HCT116 (cell line): Measurements from ENCODE around the gene FMN2. TPM values are rescaled to one million over a fixed set of nuclear protein-coding genes. Genes with fewer than 3 reads are reported as not detected.

Experiments used
- ATAC-seq: fragments of 200-7000 bp; cut with Tn5 transposase; 2 replicates; pipeline ENCODE4 v1.9.1; 2020; ENCODE audit warnings: mild to moderate bottlenecking, moderate library complexity
- BruUV-seq: library from RNA; stranded (reverse); fragments of 400-500 nt; replicated peaks from 2 replicates; lab custom pipeline; 2021; lab: Mats Ljungman, UMichigan
- CTCF ChIA-PET: fragments of 300-600 bp; sonication (Branson Sonifier 250); formaldehyde crosslinking; loops from one replicate; lab custom pipeline; 2021; ENCODE audit warnings: antibody characterized with exemption; lab: Charles Lee
- POLR2A ChIA-PET: fragments of 300-600, 350-600 bp; sonication (Branson Sonifier 250); formaldehyde crosslinking; loops from one replicate; lab custom pipeline; 2021; ENCODE audit warnings: antibody characterized with exemption; lab: Charles Lee
- RAD21 ChIA-PET, 2 experiments: fragments of 300-600 bp; sonication (Branson Sonifier 250); formaldehyde crosslinking; loops; one replicate each; lab custom pipeline; 2023; ENCODE audit warnings: low total read pairs in 2 of 2; ENCODE audit not compliant: uncharacterized antibody in 2 of 2, unreplicated experiment in 2 of 2, low non-redundant PET in 1 of 2; lab: Charles Lee
- DNase-seq: peaks from one replicate; pipeline ENCODE4 v3.0.0-alpha.2; 2010; ENCODE audit warnings: low read depth, low spot score
- H2AFZ ChIP-seq: fragments of 200-600 bp; shearing (Covaris generic), sonication (generic); 2 replicates; pipeline ENCODE4 v1.6.1; 2017; ENCODE audit warnings: low read depth, mixed run types, mixed read lengths, antibody characterized with exemption, low read length; ENCODE audit not compliant: poor library complexity, severe bottlenecking
- H3K27ac ChIP-seq: 2 replicates; pipeline ENCODE4 v1.5.1; 2012; ENCODE audit warnings: low read depth, low read length
- H3K27me3 ChIP-seq: fragments of 200-600 bp; sonication (generic); 2 replicates; pipeline ENCODE4 v1.6.1; 2016; ENCODE audit warnings: mixed run types, low read length, mixed read lengths; ENCODE audit not compliant: insufficient read depth
- H3K36me3 ChIP-seq, 2 experiments: fragments of 200-500 bp in 1 of 2; fragments of 200-600 bp in 1 of 2; sonication (Bioruptor generic) in 1 of 2; sonication (generic) in 1 of 2; 2 replicates each; pipeline versions ENCODE4 v1.5.1 to v1.6.1; 2014 to 2016; ENCODE audit warnings: low read length in 2 of 2, inconsistent platforms in 1 of 2, mixed read lengths in 1 of 2, mixed run types in 1 of 2; ENCODE audit not compliant: insufficient read depth in 2 of 2, control insufficient read depth in 1 of 2
- H3K4me1 ChIP-seq, 2 experiments: fragments of 200-600 bp in 1 of 2; sonication (generic) in 1 of 2; 2 replicates each; pipeline versions ENCODE4 v1.5.1 to v1.6.1; 2012 to 2017; ENCODE audit warnings: low read length in 2 of 2, inconsistent platforms in 1 of 2, mild to moderate bottlenecking in 1 of 2, mixed read lengths in 1 of 2, mixed run types in 1 of 2, moderate library complexity in 1 of 2; ENCODE audit not compliant: insufficient read depth in 2 of 2, control insufficient read depth in 1 of 2
- H3K4me2 ChIP-seq: fragments of 200-600 bp; sonication (generic); 2 replicates; pipeline ENCODE4 v1.6.1; 2017; ENCODE audit warnings: mixed run types, low read length, mixed read lengths
- H3K4me3 ChIP-seq, 2 experiments: fragments of 200-600 bp in 1 of 2; sonication (generic) in 1 of 2; replicated peaks in 1 of 2; 2 replicates each; pipeline ENCODE4 v1.5.1; 2011 to 2016; ENCODE audit warnings: low read length in 2 of 2, control low read depth in 1 of 2, low read depth in 1 of 2, mild to moderate bottlenecking in 1 of 2, mixed read lengths in 1 of 2, mixed run types in 1 of 2
- H3K79me2 ChIP-seq: fragments of 200-600 bp; sonication (generic); 2 replicates; pipeline ENCODE4 v1.6.1; 2017; ENCODE audit warnings: mild to moderate bottlenecking, mixed run types, low read length, moderate library complexity, mixed read lengths; ENCODE audit not compliant: insufficient read depth
- H3K9ac ChIP-seq: fragments of 200-600 bp; sonication (generic); 2 replicates; pipeline ENCODE4 v1.6.1; 2016; ENCODE audit warnings: low read length, mixed read lengths
- H3K9me2 ChIP-seq: fragments of 200-600 bp; sonication (generic), shearing (Covaris generic); 2 replicates; pipeline ENCODE4 v1.6.1; 2017; ENCODE audit warnings: mixed run types, mild to moderate bottlenecking, moderate library complexity; ENCODE audit not compliant: insufficient read depth
- H3K9me3 ChIP-seq, 2 experiments: fragments of 200-500 bp in 1 of 2; fragments of 200-600 bp in 1 of 2; sonication (Bioruptor generic) in 1 of 2; sonication (generic) in 1 of 2; 2 replicates each; pipeline ENCODE4 v1.6.1; 2014 to 2017; ENCODE audit warnings: low read length in 2 of 2, mixed read lengths in 2 of 2, inconsistent platforms in 1 of 2, low read depth in 1 of 2, mild to moderate bottlenecking in 1 of 2, mixed run types in 1 of 2, moderate library complexity in 1 of 2; ENCODE audit not compliant: control insufficient read depth in 1 of 2, insufficient read depth in 1 of 2
- H4K20me1 ChIP-seq: fragments of 200-600 bp; sonication (generic), shearing (Covaris generic); 2 replicates; pipeline ENCODE4 v1.6.1; 2017; ENCODE audit warnings: mixed run types, mild to moderate bottlenecking, moderate library complexity; ENCODE audit not compliant: insufficient read depth
- EZH2 ChIP-seq: fragments of 200-600 bp; sonication (generic); IDR thresholded peaks from 2 replicates; pipeline ENCODE4 v1.6.1; 2017; ENCODE audit warnings: antibody characterized with exemption, mixed run types
- EZH2phosphoT487 ChIP-seq: fragments of 200-600 bp; IDR thresholded peaks from 2 replicates; pipeline ENCODE4 v1.6.1; 2018; ENCODE audit warnings: antibody characterized with exemption, borderline replicate concordance
- FOSL1 ChIP-seq: IDR thresholded peaks from 2 replicates; pipeline ENCODE4 v1.6.1; 2012; ENCODE audit warnings: low read depth
- JUND ChIP-seq: IDR thresholded peaks from 2 replicates; pipeline ENCODE4 v1.6.1; 2012
- SP1 ChIP-seq: IDR thresholded peaks from 2 replicates; pipeline ENCODE4 v1.6.1; 2012; ENCODE audit warnings: low read depth
- SRF ChIP-seq: IDR thresholded peaks from 2 replicates; pipeline ENCODE4 v1.6.1; 2012; ENCODE audit warnings: low read depth
- TCF7L2 ChIP-seq: IDR thresholded peaks from 2 replicates; pipeline ENCODE4 v1.7.0; 2011; ENCODE audit warnings: borderline replicate concordance, inconsistent platforms; ENCODE audit not compliant: insufficient read depth, insufficient read length; ENCODE audit errors: extremely low read depth
- YY1 ChIP-seq: IDR thresholded peaks from 2 replicates; pipeline ENCODE4 v1.6.1; 2011; ENCODE audit warnings: low read length, low read depth, moderate library complexity, mild to moderate bottlenecking; ENCODE audit not compliant: insufficient replicate concordance; ENCODE audit errors: extremely low read depth
- intact Hi-C: fragments of 100-400 bp; cut with micrococcal nuclease; formaldehyde crosslinking; loops from 2 replicates; pipeline ENCODE4 v1.10.0; 2022
- total RNA-seq: library from RNA; stranded (reverse); gene quantifications from one replicate; pipeline ENCODE4 v1.2.1, GENCODE V29; 2021; ENCODE audit not compliant: unreplicated experiment
- TF ChIP-seq, protein P1 (sequence below): IDR thresholded peaks from 2 replicates; pipeline ENCODE4 v1.6.1; 2012; ENCODE audit warnings: low read depth
- TF ChIP-seq, protein P2 (sequence below): IDR thresholded peaks from 2 replicates; pipeline ENCODE4 v1.6.1; 2012
- TF ChIP-seq, protein P3 (sequence below): IDR thresholded peaks from 2 replicates; pipeline ENCODE4 v1.6.1; 2011; ENCODE audit warnings: mild to moderate bottlenecking, low read length, moderate library complexity; ENCODE audit not compliant: insufficient replicate concordance; ENCODE audit errors: extremely low read depth
- TF ChIP-seq, protein P4 (sequence below), 3 experiments: fragments of 200-600 bp in 1 of 3; sonication (generic) in 1 of 3; IDR thresholded peaks in 2 of 3; conservative IDR thresholded peaks in 1 of 3; 2 replicates each; pipeline ENCODE4 v1.5.1; 2012 to 2017; ENCODE audit warnings: low read depth in 2 of 3, low read length in 2 of 3, antibody characterized with exemption in 1 of 3, borderline replicate concordance in 1 of 3, control low read depth in 1 of 3, mild to moderate bottlenecking in 1 of 3, mixed read lengths in 1 of 3, mixed run types in 1 of 3, moderate library complexity in 1 of 3; ENCODE audit not compliant: insufficient read depth in 1 of 3

The FMN2 gene
- total RNA-seq, 1 experiment from 2014 or later, result not detected

DNA sequence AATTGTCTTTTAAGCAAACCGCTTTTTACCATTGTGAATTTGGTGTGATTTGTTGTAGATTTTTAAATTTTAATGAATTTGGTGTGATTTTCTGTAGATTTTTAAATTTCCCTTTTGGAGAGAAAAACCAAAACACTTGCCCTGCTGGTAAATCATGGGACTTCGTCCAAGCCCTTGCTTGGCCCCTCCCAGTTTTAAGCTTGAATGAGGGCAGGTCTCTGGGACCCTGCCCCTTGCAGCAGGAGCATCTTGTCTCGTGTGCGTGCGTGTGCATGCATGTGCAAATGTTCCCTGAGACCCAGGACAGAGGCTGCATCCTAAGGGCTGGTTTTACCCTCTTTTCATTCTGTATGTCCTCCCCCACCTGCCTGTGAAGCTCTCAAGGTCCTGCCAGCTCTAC, 271.6 kb downstream of the FMN2 start:
- H3K9me3 ChIP-seq, result peaks cover 6 to 40% of the 10 kb centered on the region in 2 experiments
- H2AFZ ChIP-seq, result no peak overlapping the region
- DNase-seq, result no peak
- ChIA-PET POLR2A (no interaction called here), CTCF (no interaction called here), RAD21 (no interaction called here)
- no peak overlapping the region for H3K4me3 ChIP-seq
- no peak for ATAC-seq
- no peaks in the 10 kb centered on the region for H3K36me3 ChIP-seq
- H3K4me1 ChIP-seq, result no peaks in the 10 kb centered on the region
- no peak for TF ChIP-seq TCF7L2
- TF ChIP-seq, protein P1, sequence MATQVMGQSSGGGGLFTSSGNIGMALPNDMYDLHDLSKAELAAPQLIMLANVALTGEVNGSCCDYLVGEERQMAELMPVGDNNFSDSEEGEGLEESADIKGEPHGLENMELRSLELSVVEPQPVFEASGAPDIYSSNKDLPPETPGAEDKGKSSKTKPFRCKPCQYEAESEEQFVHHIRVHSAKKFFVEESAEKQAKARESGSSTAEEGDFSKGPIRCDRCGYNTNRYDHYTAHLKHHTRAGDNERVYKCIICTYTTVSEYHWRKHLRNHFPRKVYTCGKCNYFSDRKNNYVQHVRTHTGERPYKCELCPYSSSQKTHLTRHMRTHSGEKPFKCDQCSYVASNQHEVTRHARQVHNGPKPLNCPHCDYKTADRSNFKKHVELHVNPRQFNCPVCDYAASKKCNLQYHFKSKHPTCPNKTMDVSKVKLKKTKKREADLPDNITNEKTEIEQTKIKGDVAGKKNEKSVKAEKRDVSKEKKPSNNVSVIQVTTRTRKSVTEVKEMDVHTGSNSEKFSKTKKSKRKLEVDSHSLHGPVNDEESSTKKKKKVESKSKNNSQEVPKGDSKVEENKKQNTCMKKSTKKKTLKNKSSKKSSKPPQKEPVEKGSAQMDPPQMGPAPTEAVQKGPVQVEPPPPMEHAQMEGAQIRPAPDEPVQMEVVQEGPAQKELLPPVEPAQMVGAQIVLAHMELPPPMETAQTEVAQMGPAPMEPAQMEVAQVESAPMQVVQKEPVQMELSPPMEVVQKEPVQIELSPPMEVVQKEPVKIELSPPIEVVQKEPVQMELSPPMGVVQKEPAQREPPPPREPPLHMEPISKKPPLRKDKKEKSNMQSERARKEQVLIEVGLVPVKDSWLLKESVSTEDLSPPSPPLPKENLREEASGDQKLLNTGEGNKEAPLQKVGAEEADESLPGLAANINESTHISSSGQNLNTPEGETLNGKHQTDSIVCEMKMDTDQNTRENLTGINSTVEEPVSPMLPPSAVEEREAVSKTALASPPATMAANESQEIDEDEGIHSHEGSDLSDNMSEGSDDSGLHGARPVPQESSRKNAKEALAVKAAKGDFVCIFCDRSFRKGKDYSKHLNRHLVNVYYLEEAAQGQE, result no peak
- TF ChIP-seq, protein P2, sequence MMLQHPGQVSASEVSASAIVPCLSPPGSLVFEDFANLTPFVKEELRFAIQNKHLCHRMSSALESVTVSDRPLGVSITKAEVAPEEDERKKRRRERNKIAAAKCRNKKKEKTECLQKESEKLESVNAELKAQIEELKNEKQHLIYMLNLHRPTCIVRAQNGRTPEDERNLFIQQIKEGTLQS, result no peak
- TF ChIP-seq FOSL1, result no peak
- TF ChIP-seq SRF, result no peak
- H4K20me1 ChIP-seq, result no peaks in the 10 kb centered on the region
- no TSS peak for BruUV-seq
- H3K4me2 ChIP-seq, result no peak overlapping the region
- no peaks in the 10 kb centered on the region for H3K79me2 ChIP-seq
- no peaks in the 10 kb centered on the region for H3K9me2 ChIP-seq
- no peaks in the 10 kb centered on the region for H3K27me3 ChIP-seq
- no peak overlapping the region for H3K9ac ChIP-seq
- intact Hi-C loops, result no loop called here
- no peak overlapping the region for H3K27ac ChIP-seq

DNA sequence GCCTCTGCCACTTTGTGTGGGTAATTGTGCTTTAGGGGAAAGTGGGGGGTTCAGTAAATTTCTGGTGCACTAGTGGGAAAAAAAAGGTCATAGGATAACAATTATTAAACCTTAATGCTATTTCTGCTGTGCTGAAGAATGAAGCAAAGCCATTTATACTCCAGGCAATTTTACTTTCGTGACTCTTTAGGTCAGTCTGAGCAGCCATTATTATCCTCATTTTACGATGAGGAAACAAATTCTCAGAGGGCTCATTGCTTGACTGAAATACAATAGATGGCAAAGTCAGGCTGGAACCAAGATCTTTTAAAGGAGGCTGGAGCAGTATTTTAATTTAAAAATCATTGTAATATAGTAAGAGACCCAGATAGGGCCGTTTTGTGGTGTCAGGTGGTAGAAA, 272.2 kb downstream of the FMN2 start:
- no peaks in the 10 kb centered on the region for H3K79me2 ChIP-seq
- H2AFZ ChIP-seq, result no peak overlapping the region
- H3K4me3 ChIP-seq, result no peak overlapping the region
- H3K9me3 ChIP-seq, result peaks cover 6 to 40% of the 10 kb centered on the region in 2 experiments
- ATAC-seq (no peak), DNase-seq (no peak)
- no peaks in the 10 kb centered on the region for H3K9me2 ChIP-seq
- H3K9ac ChIP-seq, result no peak overlapping the region
- POLR2A ChIA-PET, result no interaction called here
- H3K4me2 ChIP-seq, result no peak overlapping the region
- no TSS peak for BruUV-seq
- H3K4me1 ChIP-seq, result no peaks in the 10 kb centered on the region
- H3K36me3 ChIP-seq, result no peaks in the 10 kb centered on the region
- RAD21 ChIA-PET, result no interaction called here
- H3K27me3 ChIP-seq, result no peaks in the 10 kb centered on the region
- intact Hi-C loops, result no loop called here
- CTCF ChIA-PET, result no interaction called here
- H3K27ac ChIP-seq, result no peak overlapping the region
- H4K20me1 ChIP-seq, result no peaks in the 10 kb centered on the region
- no peak for TF ChIP-seq EZH2phosphoT487
- no peak for TF ChIP-seq EZH2
- no peak for TF ChIP-seq SP1
- no peak for TF ChIP-seq TCF7L2
- TF ChIP-seq SRF, result no peak
- no peak for TF ChIP-seq YY1
- TF ChIP-seq, protein P3, sequence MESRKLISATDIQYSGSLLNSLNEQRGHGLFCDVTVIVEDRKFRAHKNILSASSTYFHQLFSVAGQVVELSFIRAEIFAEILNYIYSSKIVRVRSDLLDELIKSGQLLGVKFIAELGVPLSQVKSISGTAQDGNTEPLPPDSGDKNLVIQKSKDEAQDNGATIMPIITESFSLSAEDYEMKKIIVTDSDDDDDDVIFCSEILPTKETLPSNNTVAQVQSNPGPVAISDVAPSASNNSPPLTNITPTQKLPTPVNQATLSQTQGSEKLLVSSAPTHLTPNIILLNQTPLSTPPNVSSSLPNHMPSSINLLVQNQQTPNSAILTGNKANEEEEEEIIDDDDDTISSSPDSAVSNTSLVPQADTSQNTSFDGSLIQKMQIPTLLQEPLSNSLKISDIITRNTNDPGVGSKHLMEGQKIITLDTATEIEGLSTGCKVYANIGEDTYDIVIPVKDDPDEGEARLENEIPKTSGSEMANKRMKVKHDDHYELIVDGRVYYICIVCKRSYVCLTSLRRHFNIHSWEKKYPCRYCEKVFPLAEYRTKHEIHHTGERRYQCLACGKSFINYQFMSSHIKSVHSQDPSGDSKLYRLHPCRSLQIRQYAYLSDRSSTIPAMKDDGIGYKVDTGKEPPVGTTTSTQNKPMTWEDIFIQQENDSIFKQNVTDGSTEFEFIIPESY, result no peak
- TF ChIP-seq, protein P4, sequence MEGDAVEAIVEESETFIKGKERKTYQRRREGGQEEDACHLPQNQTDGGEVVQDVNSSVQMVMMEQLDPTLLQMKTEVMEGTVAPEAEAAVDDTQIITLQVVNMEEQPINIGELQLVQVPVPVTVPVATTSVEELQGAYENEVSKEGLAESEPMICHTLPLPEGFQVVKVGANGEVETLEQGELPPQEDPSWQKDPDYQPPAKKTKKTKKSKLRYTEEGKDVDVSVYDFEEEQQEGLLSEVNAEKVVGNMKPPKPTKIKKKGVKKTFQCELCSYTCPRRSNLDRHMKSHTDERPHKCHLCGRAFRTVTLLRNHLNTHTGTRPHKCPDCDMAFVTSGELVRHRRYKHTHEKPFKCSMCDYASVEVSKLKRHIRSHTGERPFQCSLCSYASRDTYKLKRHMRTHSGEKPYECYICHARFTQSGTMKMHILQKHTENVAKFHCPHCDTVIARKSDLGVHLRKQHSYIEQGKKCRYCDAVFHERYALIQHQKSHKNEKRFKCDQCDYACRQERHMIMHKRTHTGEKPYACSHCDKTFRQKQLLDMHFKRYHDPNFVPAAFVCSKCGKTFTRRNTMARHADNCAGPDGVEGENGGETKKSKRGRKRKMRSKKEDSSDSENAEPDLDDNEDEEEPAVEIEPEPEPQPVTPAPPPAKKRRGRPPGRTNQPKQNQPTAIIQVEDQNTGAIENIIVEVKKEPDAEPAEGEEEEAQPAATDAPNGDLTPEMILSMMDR (IDR thresholded peaks at IDR 0.05 in 2 of 3, conservative IDR thresholded peaks at IDR 0.05 in 1 of 3; ENCODE audit: borderline replicate concordance in 1 of 3, insufficient read depth in 1 of 3, low read depth in 2 of 3, low read length in 2 of 3), result no peak
- no peak for TF ChIP-seq JUND
